Suprapubic skin (tissue), 4 donors: Measurements from ENCODE around the gene CDH1.

ENCODE experiments used
- EP300 ChIP-seq: sonication (generic); formaldehyde crosslinking; IDR thresholded peaks from one replicate; pipeline ENCODE4 v1.6.1; 2017; ENCODE audit warnings: antibody characterized with exemption
- POLR2A ChIP-seq, 2 donors: fragments of 450-650 bp; IDR thresholded peaks; one replicate each; pipeline ENCODE4 v1.6.1; 2017; ENCODE audit warnings: antibody characterized with exemption in 2 of 2, mild to moderate bottlenecking in 2 of 2, moderate library complexity in 2 of 2
- POLR2AphosphoS5 ChIP-seq, 3 donors: sonication (generic); formaldehyde crosslinking; IDR thresholded peaks; one replicate each; pipeline ENCODE4 v1.6.1; 2017; ENCODE audit warnings: antibody characterized with exemption in 3 of 3
- TF ChIP-seq, protein P1 (sequence below), 2 donors: fragments of 200-600 bp in 1 of 2; fragments of 450-650 bp in 1 of 2; sonication (generic) in 1 of 2; IDR thresholded peaks; one replicate each; pipeline ENCODE4 v1.5.1; 2016 to 2019; ENCODE audit warnings: antibody characterized with exemption in 2 of 2, mild to moderate bottlenecking in 1 of 2, moderate library complexity in 1 of 2

DNA sequence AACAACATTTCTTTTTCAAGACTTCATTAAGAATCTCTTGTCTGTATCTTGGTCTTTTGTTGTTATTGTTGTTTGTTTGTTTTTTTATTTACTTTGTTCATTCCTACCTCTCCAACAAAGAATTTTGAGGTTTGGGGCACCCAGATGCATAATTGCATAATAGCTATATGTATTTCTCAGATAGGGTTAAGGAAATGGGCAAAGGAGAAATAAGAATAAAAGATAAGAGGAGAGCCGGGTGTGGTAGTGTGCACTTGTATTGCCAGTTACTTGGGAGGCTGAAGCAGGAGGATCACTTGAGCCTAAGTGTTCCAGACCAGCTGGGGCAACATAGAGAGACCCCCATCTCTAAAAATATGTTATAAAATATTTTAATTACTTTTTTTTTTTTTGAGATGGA is 30.5 kb downstream of the CDH1 start:
- TF ChIP-seq, protein P1, sequence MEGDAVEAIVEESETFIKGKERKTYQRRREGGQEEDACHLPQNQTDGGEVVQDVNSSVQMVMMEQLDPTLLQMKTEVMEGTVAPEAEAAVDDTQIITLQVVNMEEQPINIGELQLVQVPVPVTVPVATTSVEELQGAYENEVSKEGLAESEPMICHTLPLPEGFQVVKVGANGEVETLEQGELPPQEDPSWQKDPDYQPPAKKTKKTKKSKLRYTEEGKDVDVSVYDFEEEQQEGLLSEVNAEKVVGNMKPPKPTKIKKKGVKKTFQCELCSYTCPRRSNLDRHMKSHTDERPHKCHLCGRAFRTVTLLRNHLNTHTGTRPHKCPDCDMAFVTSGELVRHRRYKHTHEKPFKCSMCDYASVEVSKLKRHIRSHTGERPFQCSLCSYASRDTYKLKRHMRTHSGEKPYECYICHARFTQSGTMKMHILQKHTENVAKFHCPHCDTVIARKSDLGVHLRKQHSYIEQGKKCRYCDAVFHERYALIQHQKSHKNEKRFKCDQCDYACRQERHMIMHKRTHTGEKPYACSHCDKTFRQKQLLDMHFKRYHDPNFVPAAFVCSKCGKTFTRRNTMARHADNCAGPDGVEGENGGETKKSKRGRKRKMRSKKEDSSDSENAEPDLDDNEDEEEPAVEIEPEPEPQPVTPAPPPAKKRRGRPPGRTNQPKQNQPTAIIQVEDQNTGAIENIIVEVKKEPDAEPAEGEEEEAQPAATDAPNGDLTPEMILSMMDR (IDR thresholded peaks at IDR 0.05): no peak
- TF ChIP-seq EP300: no peak
- TF ChIP-seq POLR2AphosphoS5 (IDR thresholded peaks at IDR 0.05): no peak
- TF ChIP-seq POLR2A (IDR thresholded peaks at IDR 0.05): no peak
